Mesenchymal stem cell (in vitro differentiated cells and primary cell): ENCODE data around the gene BACE2.
"Not testable (repeated sequence)": the region's sequence is repeated elsewhere in the genome, so short reads cannot be mapped to it uniquely, and the experiment has no call there.

Source experiments
- DNase-seq: peaks from one replicate; pipeline ENCODE4 v3.0.0-alpha.2; 2013
- H2AFZ ChIP-seq: one replicate; pipeline ENCODE4 v1.6.1; 2013; ENCODE audit warnings: low read depth, mild to moderate bottlenecking, control low read depth, inconsistent platforms, low read length, moderate library complexity
- H2AK5ac ChIP-seq: 2 replicates; pipeline ENCODE4 v1.6.1; 2013; ENCODE audit warnings: low read length, moderate library complexity, mild to moderate bottlenecking, inconsistent platforms; ENCODE audit not compliant: severe bottlenecking
- H2BK120ac ChIP-seq: one replicate; pipeline ENCODE4 v1.6.1; 2013; ENCODE audit warnings: low read depth, mild to moderate bottlenecking, inconsistent platforms, low read length, moderate library complexity
- H2BK12ac ChIP-seq, 2 experiments: one replicate each; pipeline ENCODE4 v1.6.1; 2013; ENCODE audit warnings: inconsistent platforms in 2 of 2, low read length in 2 of 2, mild to moderate bottlenecking in 2 of 2, moderate library complexity in 2 of 2, control low read depth in 1 of 2
- H2BK15ac ChIP-seq: one replicate; pipeline ENCODE4 v1.6.1; 2013; ENCODE audit warnings: mild to moderate bottlenecking, low read depth, inconsistent platforms; ENCODE audit not compliant: poor library complexity, severe bottlenecking
- H2BK5ac ChIP-seq: 2 replicates; pipeline ENCODE4 v1.6.1; 2013; ENCODE audit warnings: low read depth, mild to moderate bottlenecking, low read length, control low read depth, inconsistent platforms; ENCODE audit not compliant: poor library complexity, severe bottlenecking
- H3K14ac ChIP-seq, 2 experiments: one replicate each; pipeline ENCODE4 v1.6.1; 2013; ENCODE audit warnings: inconsistent platforms in 2 of 2, low read length in 2 of 2, control low read depth in 1 of 2, mild to moderate bottlenecking in 1 of 2, moderate library complexity in 1 of 2
- H3K18ac ChIP-seq, 2 experiments: one replicate each; pipeline ENCODE4 v1.6.1; 2013; ENCODE audit warnings: inconsistent platforms in 2 of 2, low read length in 2 of 2, control low read depth in 1 of 2, low read depth in 1 of 2, mild to moderate bottlenecking in 1 of 2
- H3K23ac ChIP-seq, 2 experiments: one replicate each; pipeline ENCODE4 v1.6.1; 2013; ENCODE audit warnings: inconsistent platforms in 2 of 2, low read length in 2 of 2, mild to moderate bottlenecking in 2 of 2, moderate library complexity in 2 of 2, control low read depth in 1 of 2
- H3K27ac ChIP-seq: 2 replicates; pipeline ENCODE4 v1.5.1; 2013; ENCODE audit warnings: mild to moderate bottlenecking, moderate library complexity, low read length, control low read depth, inconsistent platforms; ENCODE audit not compliant: poor library complexity, severe bottlenecking
- H3K27me3 ChIP-seq, 2 experiments: 2 replicates each; pipeline versions ENCODE4 v1.6.1 to v1.7.0; 2013; ENCODE audit warnings: low read length in 2 of 2, mild to moderate bottlenecking in 2 of 2, moderate library complexity in 2 of 2, control low read depth in 1 of 2, inconsistent platforms in 1 of 2; ENCODE audit not compliant: control insufficient read depth in 1 of 2, insufficient read depth in 1 of 2
- H3K36me3 ChIP-seq, 2 experiments: 2 replicates each; pipeline versions ENCODE4 v1.6.1 to v1.7.0; 2013; ENCODE audit warnings: low read length in 2 of 2, control low read depth in 1 of 2, inconsistent platforms in 1 of 2, low read depth in 1 of 2, mild to moderate bottlenecking in 1 of 2; ENCODE audit not compliant: insufficient read depth in 2 of 2, control insufficient read depth in 1 of 2
- H3K4ac ChIP-seq, 2 experiments: one replicate each; pipeline ENCODE4 v1.6.1; 2013; ENCODE audit warnings: inconsistent platforms in 2 of 2, low read length in 2 of 2, mild to moderate bottlenecking in 2 of 2, moderate library complexity in 2 of 2, control low read depth in 1 of 2, low read depth in 1 of 2
- H3K4me1 ChIP-seq: 2 replicates; pipeline ENCODE4 v1.6.1; 2013; ENCODE audit warnings: low read depth, low read length, control low read depth; ENCODE audit not compliant: control insufficient read depth, insufficient read depth
- H3K4me2 ChIP-seq: 2 replicates; pipeline ENCODE4 v1.6.1; 2013; ENCODE audit warnings: low read length, mild to moderate bottlenecking, inconsistent platforms; ENCODE audit not compliant: poor library complexity, severe bottlenecking
- H3K4me3 ChIP-seq, 2 experiments: 2 replicates each; pipeline versions ENCODE4 v1.5.1 to v1.7.0; 2013; ENCODE audit warnings: low read length in 2 of 2, mild to moderate bottlenecking in 2 of 2, control low read depth in 1 of 2, low read depth in 1 of 2; ENCODE audit not compliant: insufficient read depth in 1 of 2
- H3K79me1 ChIP-seq: replicated peaks from 2 replicates; pipeline ENCODE4 v1.6.1; 2013; ENCODE audit warnings: mild to moderate bottlenecking, control low read depth, low read length, inconsistent platforms; ENCODE audit not compliant: poor library complexity, severe bottlenecking
- H3K9ac ChIP-seq: 2 replicates; pipeline ENCODE4 v1.7.0; 2013; ENCODE audit warnings: mild to moderate bottlenecking, low read length, moderate library complexity
- H3K9me3 ChIP-seq: 2 replicates; pipeline ENCODE4 v1.7.0; 2013; ENCODE audit warnings: mild to moderate bottlenecking, low read length; ENCODE audit not compliant: control insufficient read depth
- H4K8ac ChIP-seq: one replicate; pipeline ENCODE4 v1.6.1; 2013; ENCODE audit warnings: inconsistent platforms, mild to moderate bottlenecking, low read length, moderate library complexity
- H4K91ac ChIP-seq: one replicate; pipeline ENCODE4 v1.6.1; 2013; ENCODE audit warnings: mild to moderate bottlenecking, low read length, inconsistent platforms
- WGBS: methylation state at CpG from one replicate; pipeline ENCODE4 v1.1.7; 2013; ENCODE audit warnings: mixed read lengths; 5-methylcytosine and 5-hydroxymethylcytosine counted together

BACE2 gene

DNA sequence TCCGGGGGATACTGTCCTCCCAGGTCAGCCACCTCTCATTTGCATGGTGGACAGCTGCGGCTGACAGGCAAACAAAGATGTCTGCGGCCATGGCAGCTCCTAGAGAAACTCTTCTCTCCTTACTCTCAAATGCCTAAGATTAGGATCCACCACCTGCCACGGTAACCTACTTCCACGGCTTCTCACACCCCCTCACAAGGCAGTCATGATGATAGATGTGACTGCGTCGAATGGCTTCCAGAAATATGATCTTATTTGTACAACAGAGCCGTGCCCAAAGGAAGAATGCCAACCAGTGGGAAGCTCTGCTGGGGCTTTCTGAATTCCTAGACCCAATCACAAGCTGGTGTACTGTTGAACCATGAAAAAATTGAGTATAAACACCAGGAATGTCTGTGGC is 73.4 kb downstream of the BACE2 start:
- Histone ChIP-seq H2BK5ac (no peak overlapping the region), H2BK120ac (no peak overlapping the region), H3K36me3 (peaks cover 8 to 30% of the 10 kb centered on the region in 2 experiments), H2AK5ac (no peak overlapping the region), H4K8ac (no peak overlapping the region), H3K9ac (no peak overlapping the region), H3K18ac (no peak overlapping the region), H4K91ac (no peak overlapping the region), H3K27me3 (no peaks in the 10 kb centered on the region), H3K4me1 (no peaks in the 10 kb centered on the region), H3K4me2 (no peak overlapping the region), H3K4ac (no peak overlapping the region), H2AFZ (no peak overlapping the region), H2BK15ac (no peak overlapping the region), H2BK12ac (no peak overlapping the region), H3K23ac (no peak overlapping the region), H3K79me1 (no peaks in the 10 kb centered on the region), H3K14ac (no peak overlapping the region), H3K4me3 (no peak overlapping the region), H3K27ac (no peak overlapping the region), H3K9me3 (no peaks in the 10 kb centered on the region)
- no peak for DNase-seq
- 88% methylated on average over 8 of the region's 8 CpGs for WGBS

DNA sequence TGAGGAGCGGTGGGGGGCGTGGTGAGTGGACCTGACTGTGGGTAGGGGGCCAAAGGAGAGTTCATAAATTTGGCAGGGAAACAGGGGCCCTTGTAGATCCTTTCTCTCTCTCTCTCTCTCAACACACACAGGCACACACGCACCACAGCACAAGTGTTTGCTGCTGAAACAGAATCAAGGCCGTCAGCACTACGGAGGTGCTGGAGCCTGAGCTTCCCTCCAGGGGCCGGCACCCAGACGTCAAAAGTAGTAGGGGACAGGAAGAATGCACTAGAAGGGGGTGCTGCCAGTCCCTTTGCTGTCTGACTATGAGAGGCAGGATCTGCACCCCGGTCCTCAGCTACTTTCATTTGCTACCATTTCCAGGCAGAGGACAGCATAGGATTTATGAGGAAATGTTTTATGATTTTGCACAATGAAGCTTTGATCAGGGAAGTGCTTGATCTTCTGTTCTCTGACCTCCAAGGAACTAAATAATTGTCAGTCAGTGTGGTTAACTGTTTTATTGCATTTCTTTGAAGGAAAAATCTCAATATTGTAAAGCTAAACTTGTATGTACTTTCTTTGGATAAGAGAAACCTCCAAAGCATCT is 74.4 kb downstream of the BACE2 start:
- no peak overlapping the region for H3K18ac ChIP-seq
- no peak overlapping the region for H2BK120ac ChIP-seq
- H2BK12ac ChIP-seq: no peak overlapping the region
- H3K9ac ChIP-seq: no peak overlapping the region
- H3K79me1 ChIP-seq: no peaks in the 10 kb centered on the region
- H3K36me3 ChIP-seq: peaks cover 8 to 36% of the 10 kb centered on the region in 2 experiments
- no peaks in the 10 kb centered on the region for H3K9me3 ChIP-seq
- no peak overlapping the region for H2AFZ ChIP-seq
- H3K4me3 ChIP-seq: no peak overlapping the region
- no peaks in the 10 kb centered on the region for H3K4me1 ChIP-seq
- H4K91ac ChIP-seq: no peak overlapping the region
- no peak overlapping the region for H3K4me2 ChIP-seq
- no peak overlapping the region for H3K14ac ChIP-seq
- no peak for DNase-seq
- no peak overlapping the region for H3K23ac ChIP-seq
- no peak overlapping the region for H3K27ac ChIP-seq
- H3K4ac ChIP-seq: no peak overlapping the region
- no peak overlapping the region for H2AK5ac ChIP-seq
- H4K8ac ChIP-seq: no peak overlapping the region
- no peaks in the 10 kb centered on the region for H3K27me3 ChIP-seq
- H2BK5ac ChIP-seq: no peak overlapping the region
- H2BK15ac ChIP-seq: no peak overlapping the region
- WGBS: 61% methylated on average over 6 of the region's 8 CpGs

DNA sequence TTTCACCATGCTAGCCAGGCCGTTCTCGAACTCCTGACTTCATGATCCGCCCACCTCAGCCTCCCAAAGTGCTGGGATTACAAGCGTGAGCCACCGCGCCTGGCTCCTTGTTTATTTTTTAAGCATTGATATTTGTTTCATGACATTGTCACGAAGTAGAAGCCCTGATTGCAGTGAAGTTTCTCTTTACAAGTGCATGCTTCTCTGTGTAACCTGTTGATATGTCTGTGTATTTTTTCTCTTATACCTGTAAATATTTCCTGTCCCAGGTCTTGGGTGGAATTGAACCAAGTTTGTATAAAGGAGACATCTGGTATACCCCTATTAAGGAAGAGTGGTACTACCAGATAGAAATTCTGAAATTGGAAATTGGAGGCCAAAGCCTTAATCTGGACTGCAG is 75.1 kb downstream of the BACE2 start:
- Histone ChIP-seq H3K9me3 (no peaks in the 10 kb centered on the region), H3K36me3 (peaks cover 10 to 29% of the 10 kb centered on the region in 2 experiments), H4K8ac (no peak overlapping the region), H3K4me2 (no peak overlapping the region), H2AFZ (no peak overlapping the region), H3K4ac (no peak overlapping the region), H3K18ac (no peak overlapping the region), H3K23ac (no peak overlapping the region), H3K27ac (no peak overlapping the region), H3K27me3 (no peaks in the 10 kb centered on the region), H3K79me1 (no peaks in the 10 kb centered on the region), H3K9ac (no peak overlapping the region), H2BK15ac (no peak overlapping the region), H4K91ac (no peak overlapping the region), H3K4me3 (no peak overlapping the region), H2BK120ac (no peak overlapping the region), H2BK12ac (no peak overlapping the region), H2AK5ac (no peak overlapping the region), H3K4me1 (no peaks in the 10 kb centered on the region), H3K14ac (no peak overlapping the region), H2BK5ac (no peak overlapping the region)
- WGBS: 83% methylated on average over 7 of the region's 7 CpGs
- DNase-seq: no peak

DNA sequence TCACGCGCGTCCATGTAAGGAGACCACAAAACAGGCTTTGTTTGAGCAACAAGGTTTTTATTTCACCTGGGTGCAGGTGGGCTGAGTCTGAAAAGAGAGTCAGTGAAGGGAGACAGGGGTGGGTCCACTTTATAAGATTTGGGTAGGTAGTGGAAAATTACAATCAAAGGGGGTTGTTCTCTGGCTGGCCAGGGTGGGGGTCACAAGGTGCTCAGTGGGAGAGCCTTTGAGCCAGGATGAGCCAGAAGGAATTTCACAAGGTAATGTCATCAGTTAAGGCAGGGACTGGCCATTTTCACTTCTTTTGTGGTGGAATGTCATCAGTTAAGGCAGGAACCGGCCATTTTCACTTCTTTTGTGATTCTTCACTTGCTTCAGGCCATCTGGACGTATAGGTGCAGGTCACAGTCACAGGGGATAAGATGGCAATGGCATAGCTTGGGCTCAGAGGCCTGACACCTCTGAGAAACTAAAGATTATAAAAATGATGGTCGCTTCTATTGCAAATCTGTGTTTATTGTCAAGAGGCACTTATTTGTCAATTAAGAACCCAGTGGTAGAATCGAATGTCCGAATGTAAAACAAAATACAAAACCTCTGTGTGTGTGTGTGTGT is 76.4 kb downstream of the BACE2 start:
- not testable (repeated sequence) for H2BK12ac ChIP-seq, H3K18ac ChIP-seq, H3K4me1 ChIP-seq, H3K9me3 ChIP-seq, H3K14ac ChIP-seq, H3K79me1 ChIP-seq, H2BK120ac ChIP-seq, H3K9ac ChIP-seq, DNase-seq, H4K91ac ChIP-seq, H2BK15ac ChIP-seq, H3K27me3 ChIP-seq, H3K4me2 ChIP-seq, H3K27ac ChIP-seq, H3K4me3 ChIP-seq, H2BK5ac ChIP-seq, H2AFZ ChIP-seq, H2AK5ac ChIP-seq, H4K8ac ChIP-seq, H3K4ac ChIP-seq, H3K23ac ChIP-seq
- peaks cover 7 to 25% of the 10 kb centered on the region in 2 experiments for H3K36me3 ChIP-seq
- 72% methylated on average over 8 of the region's 8 CpGs for WGBS
